ENCODE data around the gene R3HDM2.

- TF ChIP-seq CTCF (conservative IDR thresholded peaks at IDR 0.05 in 1 of 2, IDR thresholded peaks at IDR 0.05 in 1 of 2; ENCODE audit: extremely low read depth in 1 of 2, insufficient read depth in 1 of 2, low read depth in 1 of 2, low read length in 2 of 2) (peak; percentile 44 to 49), EZH2 (IDR thresholded peaks at IDR 0.05; ENCODE audit: borderline replicate concordance, low read length) (no peak)
These were observed 153.8 kb downstream of the R3HDM2 start for GRCh38 chr12:57276935-57277563.

Data from mammary epithelial cell (primary cell).